Stimulated activated CD8-positive, alpha-beta memory T cell treated with anti-CD3 and anti-CD28 coated beads, Interleukin-15, amount 100 ng/mL, for 48 hours (primary cell): ENCODE results near the gene USP5.

Experiments
- DNase-seq, 2 donors: peaks; one replicate each; pipeline ENCODE4 v3.0.0-alpha.2; 2020; ENCODE audit warnings: low read depth in 2 of 2

USP5 gene

DNA sequence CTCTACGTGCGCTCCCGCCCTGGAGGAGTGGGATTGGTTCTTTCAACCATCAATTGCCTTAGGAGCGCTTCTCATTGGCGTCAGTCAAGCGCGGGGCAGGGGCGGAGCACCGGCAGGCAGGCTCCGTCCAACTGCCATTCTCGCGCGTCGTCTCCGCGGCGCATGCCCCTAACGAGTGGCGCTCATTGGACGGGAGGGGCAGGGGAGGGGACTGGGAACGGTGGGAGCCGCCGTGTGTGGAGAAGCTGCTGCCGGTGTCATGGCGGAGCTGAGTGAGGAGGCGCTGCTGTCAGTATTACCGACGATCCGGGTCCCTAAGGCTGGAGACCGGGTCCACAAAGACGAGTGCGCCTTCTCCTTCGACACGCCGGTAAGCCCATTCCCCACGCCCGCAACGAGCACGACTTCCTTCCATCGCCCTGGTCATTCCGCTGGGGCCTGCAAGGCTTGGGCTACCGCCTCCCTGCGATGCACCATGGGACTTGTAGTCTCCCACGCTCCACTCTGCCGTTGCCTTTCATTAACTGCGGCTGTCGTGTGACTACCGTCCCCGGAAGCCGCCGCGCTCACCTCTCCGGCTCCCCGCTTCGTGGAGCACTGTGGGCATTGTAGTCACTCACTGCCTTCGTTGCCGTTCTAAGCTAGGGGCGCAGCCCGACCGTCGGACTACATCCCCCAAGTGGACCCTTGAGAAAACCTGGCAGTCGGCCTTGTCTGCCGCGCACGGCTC is at the start of gene USP5:
Gene USP5, plus strand, starts transcription at position 230 of the 730 bp plus-strand sequence. Its CDS starts 30 bp downstream, at position 260.
- peak; percentile 99 for DNase-seq

DNA sequence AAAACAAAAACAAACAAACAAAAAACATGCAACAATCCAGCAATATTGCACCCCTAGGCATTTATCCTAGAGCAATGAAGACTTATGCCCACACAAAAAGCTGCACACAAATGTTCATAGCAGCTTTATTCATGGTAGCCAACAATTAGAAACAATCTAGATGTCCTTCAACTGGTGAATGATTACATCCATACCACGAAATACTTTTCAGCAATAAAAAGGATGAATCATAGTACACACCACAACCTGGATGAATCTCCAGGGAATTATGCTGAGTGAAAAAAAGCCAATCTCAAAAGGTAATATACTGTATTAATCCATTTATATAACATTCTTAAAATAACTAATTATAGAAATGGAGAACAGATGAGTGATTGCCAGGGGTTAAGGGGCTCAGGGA is 44.8 kb upstream of the USP5 start:
- no peak for DNase-seq

- no peak for DNase-seq
Measured at GRCh38 chr12:6809056-6809455, 42.9 kb upstream of the USP5 start.

- no peak for DNase-seq
Measured at GRCh38 chr12:6810758-6811157, 41.2 kb upstream of the USP5 start.

- no peak for DNase-seq
Measured at GRCh38 chr12:6813363-6813762, 38.6 kb upstream of the USP5 start.

DNA sequence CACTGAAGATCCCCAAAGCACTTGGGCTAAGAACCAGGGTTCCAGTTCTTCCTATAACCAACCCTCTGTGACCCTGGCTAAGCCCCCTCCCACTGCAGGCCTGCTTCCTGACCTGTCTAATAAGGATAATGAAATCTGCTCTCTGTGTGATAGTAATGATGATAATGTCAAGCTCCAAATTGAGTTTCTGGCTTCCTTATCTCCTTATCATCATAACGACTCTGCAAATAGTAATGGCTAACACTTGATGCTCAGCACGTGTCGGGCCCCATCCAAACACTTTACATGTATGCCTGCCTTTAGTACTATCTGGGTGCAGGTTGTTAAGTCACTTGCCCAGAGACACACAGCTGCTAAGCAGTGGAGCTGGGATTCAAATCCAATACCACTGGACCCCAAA is 35.4 kb upstream of the USP5 start:
- no peak for DNase-seq

DNA sequence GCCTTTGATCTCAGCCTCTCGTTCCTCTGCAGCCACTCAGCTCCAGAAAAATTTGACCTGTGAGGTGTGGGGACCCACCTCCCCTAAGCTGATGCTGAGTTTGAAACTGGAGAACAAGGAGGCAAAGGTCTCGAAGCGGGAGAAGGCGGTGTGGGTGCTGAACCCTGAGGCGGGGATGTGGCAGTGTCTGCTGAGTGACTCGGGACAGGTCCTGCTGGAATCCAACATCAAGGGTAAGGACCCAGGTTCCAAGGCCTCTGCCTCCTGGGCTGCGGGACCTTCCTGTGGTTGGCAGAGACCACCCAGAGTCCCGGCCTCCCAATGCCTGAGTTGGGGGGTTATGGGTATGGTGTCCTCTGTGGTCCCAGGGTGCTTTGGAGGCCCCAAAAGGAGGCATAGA is 34.9 kb upstream of the USP5 start:
- no peak for DNase-seq

DNA sequence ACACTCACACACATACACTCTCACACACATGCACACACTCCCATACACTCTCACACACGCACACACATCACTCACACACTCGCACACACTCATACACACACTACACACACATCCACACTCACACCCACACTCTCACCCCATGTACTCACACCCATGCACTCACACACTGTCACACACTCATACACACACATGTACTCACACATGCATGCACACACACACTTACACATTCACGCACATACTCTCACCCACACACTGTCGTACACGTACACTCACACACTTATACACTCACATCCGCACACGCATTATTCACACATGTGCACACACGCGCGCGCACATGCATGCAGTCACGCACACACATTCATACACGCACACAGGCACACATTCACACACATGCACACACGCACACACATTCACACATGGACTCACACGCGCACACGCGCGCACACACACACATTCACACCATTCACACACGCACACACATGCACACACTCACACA is 34.2 kb upstream of the USP5 start:
- DNase-seq = no peak

DNA sequence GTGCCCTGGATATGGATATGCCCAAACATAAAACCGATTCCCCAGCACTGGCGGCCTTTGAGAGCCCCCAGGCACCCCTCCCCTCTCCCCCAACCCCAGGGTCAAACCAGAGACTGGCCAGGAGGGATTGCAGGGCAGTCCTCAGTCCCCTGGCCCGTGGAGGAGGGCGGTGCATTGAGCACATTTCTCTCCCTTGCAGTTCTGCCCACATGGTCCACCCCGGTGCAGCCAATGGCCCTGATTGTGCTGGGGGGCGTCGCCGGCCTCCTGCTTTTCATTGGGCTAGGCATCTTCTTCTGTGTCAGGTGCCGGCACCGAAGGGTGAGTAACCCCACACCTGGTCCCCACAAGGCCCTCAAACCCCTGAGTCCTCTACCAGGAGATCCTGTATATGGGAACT is 33.7 kb upstream of the USP5 start:
- DNase-seq = no peak

DNA sequence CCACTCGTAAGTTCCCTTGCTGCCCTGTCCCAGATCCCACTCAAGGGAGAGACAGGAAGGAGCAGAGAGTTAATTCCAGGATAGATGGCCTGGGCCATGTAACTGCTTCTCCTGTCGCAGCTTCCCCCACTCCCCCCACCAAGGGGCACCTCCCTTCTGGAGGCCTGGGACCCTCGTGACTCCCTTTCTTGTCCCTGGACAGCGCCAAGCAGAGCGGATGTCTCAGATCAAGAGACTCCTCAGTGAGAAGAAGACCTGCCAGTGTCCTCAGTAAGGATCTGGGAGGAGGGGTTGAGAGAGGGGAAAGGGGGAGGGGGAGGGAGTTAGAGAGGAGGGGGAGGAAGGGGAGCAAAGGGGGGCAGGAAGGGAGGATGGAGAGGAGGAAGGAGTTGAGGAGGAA is 33.3 kb upstream of the USP5 start:
- DNase-seq = no peak

DNA sequence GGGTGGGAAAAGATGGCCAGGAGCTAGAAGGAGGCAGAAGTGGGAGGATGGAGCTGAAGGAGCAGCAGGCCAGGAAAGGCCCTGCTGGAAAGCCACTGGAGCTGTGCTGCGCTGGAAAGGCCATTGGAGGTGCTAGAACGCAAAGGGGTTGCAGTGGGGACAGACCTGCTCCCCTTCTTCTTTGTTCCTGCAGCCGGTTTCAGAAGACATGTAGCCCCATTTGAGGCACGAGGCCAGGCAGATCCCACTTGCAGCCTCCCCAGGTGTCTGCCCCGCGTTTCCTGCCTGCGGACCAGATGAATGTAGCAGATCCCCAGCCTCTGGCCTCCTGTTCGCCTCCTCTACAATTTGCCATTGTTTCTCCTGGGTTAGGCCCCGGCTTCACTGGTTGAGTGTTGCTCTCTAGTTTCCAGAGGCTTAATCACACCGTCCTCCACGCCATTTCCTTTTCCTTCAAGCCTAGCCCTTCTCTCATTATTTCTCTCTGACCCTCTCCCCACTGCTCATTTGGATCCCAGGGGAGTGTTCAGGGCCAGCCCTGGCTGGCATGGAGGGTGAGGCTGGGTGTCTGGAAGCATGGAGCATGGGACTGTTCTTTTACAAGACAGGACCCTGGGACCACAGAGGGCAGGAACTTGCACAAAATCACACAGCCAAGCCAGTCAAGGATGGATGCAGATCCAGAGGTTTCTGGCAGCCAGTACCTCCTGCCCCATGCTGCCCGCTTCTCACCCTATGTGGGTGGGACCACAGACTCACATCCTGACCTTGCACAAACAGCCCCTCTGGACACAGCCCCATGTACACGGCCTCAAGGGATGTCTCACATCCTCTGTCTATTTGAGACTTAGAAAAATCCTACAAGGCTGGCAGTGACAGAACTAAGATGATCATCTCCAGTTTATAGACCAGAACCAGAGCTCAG is 32.6 kb upstream of the USP5 start:
- no peak for DNase-seq

DNA sequence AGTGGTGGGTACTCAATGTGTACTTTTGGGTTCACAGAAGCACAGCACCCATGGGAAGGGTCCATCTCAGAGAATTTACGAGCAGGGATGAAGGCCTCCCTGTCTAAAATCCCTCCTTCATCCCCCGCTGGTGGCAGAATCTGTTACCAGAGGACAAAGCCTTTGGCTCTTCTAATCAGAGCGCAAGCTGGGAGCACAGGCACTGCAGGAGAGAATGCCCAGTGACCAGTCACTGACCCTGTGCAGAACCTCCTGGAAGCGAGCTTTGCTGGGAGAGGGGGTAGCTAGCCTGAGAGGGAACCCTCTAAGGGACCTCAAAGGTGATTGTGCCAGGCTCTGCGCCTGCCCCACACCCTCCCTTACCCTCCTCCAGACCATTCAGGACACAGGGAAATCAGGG is 31.8 kb upstream of the USP5 start:
- no peak for DNase-seq

DNA sequence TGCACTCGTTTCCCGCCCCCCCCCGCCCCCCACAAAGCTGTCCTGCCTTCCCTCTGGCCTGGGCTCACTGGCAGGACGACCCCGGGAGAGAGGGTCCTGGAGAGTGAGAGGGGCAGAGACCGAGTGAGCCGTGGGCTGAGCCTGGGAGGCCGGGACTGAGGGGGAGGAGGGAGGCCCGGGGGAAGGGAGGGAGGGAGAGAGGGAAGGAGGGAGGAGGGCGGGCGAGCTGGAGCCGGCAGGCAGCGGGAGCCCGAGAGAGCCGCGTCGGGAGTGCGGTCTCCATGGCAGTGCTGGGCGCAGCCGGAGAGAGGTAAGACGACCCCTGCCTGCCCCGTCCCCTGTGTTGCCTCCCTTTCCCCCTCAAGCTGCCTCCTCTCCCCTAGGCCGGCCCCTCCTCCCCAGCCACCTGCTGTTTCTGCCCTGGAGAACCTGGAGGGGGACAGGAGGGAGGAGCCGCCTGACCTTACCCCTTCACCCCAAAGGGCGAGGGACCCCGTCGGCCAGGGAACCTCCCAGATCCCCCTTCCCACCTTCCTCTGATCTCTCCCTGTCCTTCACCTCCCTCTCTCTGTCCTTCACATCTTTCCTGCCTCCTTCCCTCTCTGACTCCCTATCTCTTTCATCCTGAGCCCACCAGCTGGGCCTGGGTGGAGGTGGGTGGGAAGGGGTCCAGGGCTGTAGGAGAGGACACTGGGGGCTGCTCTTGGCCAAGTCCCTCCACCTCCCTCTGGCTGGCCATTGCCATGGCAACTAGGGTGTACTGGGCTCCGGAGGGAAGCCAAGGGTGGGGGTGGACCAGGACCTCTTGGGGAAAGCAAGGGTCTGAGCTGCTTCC is 30.1 kb upstream of the USP5 start, which contains the start of gene GPR162:
Gene GPR162, plus strand, starts transcription at position 231 of the 835 bp plus-strand sequence. CDS start 2,078 bp downstream, outside the sequence.
- DNase-seq = no peak

DNA sequence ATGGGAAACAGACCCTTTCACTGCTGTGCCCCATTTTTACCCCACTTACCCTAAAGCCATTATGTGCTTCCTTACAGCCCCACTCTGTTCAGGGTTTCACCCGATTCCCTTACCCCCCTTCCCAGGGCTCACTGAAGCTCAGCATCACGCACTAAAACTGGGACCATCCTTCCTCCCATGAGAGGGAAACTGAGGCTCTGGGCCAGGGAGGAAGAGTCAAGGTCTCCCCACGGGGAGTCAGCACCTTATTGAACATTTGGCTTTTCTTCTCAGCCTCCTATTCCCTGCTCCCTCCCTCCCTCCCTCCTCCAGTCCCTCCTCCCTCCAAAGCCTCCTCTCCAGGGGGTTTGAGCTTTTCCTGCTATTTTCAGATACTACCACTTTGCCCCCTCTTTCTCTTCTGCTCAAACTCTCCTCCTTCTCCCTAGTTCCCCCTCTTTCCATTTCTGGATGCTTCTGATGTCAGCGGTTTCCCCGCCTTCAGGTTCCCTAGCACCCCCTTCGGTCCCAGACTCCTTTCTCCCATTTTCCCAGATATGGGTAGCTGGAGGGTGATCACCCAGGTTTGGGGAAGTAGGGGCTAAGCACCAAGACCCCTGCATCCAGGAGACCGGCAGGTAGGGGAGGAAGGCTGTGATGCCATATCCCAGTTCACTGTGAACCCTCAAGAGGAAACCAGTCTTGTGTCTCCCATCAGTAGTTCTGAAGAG is 29.4 kb upstream of the USP5 start:
- DNase-seq = no peak

DNA sequence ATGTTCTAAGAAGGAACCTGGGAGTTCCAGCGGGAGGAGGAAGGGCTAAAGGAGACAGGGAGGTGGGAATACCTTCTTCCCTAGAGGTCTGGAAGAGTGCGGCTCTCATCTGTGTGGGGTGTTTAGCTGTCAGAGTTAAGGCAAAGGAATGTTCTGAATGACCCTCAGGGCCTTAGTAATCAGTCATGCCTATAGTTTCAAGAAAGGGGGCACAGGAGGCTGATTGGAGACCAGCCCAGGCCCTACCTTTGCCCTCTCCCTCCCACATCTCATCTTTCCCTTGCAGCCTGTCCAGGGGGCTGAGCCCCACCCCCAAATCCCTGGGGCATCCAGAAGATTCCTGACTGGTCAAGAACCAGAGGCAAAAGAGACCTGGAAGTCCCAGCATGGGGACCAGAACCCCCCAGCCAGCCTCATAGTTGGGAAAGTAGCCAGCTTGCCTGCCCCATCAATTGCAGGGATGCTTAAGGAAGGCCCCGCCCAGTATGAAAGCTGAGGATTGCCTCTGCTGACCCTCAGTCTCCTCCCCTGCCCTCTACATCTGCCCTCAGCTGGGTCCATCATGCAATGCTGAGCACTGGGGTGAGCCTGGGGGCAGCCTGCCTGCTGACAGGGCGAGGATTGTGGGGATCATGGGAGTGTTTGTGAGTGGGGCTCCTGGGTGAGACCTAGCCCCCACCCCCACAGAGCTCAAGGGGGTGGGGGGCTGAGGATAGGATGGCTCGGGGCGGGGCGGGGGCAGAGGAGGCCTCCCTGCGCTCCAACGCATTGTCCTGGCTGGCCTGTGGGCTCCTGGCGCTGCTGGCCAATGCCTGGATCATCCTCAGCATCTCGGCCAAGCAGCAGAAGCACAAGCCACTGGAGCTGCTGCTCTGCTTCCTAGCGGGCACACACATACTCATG is 28.5 kb upstream of the USP5 start:
- no peak for DNase-seq

GRCh38 chr12:6824085-6824775 is 27.7 kb upstream of the USP5 start:
- no peak for DNase-seq

- no peak for DNase-seq
Measured at GRCh38 chr12:6824901-6825381, 27.0 kb upstream of the USP5 start.

DNA sequence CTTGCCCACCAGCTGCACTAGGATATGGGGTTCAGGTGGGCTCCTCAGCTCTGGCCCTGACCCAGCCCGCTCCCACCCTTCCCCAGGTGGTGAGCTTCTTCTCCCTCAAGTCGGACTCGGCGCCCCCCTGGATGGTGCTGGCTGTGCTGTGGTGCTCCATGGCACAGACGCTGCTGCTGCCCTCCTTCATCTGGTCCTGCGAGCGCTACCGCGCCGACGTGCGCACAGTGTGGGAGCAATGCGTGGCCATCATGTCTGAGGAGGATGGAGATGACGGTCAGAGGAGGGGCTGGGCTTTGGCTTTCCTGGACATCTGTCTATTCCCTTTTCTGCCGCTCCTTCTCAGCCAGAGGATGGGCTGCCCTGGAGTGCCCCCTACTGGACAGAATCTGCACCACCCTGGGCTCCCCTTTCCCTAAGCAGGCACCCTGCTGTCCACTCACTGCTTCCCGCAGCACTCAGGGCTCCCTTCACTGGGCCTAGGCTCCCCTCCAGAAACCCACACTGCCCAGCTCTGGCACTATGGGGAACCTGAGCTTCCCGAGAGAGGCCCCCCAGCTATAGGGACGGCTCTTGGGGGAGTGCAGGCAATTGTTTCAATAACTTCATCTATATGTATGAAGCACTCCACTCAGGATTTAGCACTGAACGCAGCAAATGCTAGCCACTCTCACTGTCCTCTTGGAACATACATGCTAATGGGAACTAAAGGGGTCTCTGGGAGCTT is 26.4 kb upstream of the USP5 start:
- DNase-seq = peak; percentile 57 to 64
